GM12873 (cell line): ENCODE measurements around the gene AGBL4.

ENCODE experiments used
- TF ChIP-seq, protein P1 (sequence below): IDR thresholded peaks from 2 replicates; pipeline ENCODE4 v1.5.1; 2012; ENCODE audit warnings: low read depth, mild to moderate bottlenecking, moderate library complexity, low read length, control low read depth; ENCODE audit not compliant: insufficient read depth; ENCODE audit errors: missing control alignments

Gene AGBL4

DNA sequence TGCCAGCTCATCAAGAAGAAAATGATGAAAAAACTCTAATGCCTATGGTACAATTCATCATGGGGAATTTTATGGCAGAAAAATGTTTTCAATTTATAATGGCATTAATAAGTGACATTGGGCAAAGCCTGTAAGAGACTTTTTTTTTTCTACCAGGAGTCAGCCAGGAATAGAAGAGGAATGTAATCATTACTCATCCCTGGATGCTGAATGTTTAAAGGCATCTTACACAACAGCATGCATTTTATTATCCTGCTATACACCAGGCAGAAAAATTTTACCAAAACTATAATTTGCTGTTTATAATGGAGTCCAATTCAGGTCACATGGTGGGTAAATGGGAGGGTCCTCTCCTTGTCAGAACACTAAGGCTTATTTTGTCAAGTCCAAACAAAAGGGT, 1057.2 kb downstream of the AGBL4 start:
- TF ChIP-seq, protein P1, sequence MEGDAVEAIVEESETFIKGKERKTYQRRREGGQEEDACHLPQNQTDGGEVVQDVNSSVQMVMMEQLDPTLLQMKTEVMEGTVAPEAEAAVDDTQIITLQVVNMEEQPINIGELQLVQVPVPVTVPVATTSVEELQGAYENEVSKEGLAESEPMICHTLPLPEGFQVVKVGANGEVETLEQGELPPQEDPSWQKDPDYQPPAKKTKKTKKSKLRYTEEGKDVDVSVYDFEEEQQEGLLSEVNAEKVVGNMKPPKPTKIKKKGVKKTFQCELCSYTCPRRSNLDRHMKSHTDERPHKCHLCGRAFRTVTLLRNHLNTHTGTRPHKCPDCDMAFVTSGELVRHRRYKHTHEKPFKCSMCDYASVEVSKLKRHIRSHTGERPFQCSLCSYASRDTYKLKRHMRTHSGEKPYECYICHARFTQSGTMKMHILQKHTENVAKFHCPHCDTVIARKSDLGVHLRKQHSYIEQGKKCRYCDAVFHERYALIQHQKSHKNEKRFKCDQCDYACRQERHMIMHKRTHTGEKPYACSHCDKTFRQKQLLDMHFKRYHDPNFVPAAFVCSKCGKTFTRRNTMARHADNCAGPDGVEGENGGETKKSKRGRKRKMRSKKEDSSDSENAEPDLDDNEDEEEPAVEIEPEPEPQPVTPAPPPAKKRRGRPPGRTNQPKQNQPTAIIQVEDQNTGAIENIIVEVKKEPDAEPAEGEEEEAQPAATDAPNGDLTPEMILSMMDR: no peak

DNA sequence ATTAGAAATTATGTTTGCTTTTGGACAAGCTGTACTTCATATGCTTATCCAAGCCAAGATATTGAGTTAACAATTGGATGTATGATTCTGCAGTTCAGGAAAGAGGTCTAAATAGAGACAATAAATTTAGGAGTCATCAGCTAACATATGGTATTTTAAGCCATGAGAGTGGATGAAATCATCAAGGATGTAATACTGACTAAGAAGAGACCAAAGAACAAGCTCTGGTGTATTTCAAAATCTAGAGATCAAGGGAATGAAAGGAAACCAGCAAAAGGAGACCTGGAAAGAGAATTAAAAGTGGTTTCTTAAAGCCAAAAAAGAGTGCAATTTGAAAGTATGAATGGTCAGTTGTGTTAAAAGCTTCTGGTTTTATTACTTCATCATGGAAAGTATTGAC, 1063.4 kb downstream of the AGBL4 start:
- TF ChIP-seq, protein P1: no peak

DNA sequence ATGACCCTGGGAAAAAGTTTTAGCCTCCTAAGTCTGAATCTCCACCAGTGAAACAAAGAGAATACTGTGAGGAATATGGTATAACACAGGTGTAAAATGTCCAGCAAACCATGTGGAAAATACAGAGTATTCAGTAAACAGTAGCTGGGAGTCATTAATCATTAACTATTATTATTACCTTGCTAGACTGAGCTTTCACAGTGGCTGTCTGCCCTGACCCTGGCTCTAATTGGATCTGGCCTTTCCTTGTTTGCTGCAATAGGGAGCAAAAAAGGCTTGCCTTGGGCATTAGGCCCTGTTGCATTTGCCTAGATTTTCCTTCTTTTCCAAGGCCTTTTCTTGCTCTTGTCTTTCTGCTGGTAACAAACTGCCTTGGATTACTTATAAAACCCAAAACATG, 1068.0 kb downstream of the AGBL4 start:
- TF ChIP-seq, protein P1: no peak

DNA sequence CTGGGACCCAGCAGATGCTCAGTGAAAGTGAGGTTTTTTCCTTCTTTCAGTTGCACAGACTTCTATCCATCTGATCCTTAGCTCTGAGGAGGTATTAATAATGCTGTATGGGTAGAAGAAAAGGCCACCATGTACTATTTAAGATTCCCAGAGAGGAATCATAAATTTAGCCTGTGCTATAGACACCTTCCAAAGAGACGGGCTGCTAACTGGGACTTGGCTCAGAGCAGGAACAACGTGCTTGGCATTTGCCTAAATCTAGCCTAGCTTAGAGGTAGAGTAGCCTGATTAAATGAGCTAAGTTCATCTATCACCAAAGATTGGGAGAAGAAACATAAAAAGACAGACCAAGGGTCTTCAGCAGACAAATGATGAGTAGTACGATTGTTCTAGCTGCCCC, 1070.1 kb downstream of the AGBL4 start:
- TF ChIP-seq, protein P1: no peak

DNA sequence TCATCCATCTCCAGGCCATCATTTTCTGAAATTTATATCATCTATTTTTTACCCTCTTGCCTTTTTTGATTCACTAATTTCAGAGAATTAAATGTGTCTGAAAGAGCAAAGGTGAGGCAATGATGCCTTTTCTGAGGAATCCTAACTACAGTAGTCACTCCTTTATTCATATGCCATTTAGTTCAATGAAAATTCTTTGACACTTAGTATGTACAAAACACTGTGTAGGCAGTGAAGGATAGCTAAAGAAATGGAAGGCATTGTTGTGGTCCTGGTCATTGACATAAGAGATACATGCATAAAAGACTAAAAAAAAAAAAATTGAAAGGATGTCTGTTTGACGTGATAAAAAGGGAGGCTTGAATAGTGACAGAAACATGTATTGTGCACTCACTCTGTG, 1075.2 kb downstream of the AGBL4 start:
- TF ChIP-seq, protein P1: no peak

DNA sequence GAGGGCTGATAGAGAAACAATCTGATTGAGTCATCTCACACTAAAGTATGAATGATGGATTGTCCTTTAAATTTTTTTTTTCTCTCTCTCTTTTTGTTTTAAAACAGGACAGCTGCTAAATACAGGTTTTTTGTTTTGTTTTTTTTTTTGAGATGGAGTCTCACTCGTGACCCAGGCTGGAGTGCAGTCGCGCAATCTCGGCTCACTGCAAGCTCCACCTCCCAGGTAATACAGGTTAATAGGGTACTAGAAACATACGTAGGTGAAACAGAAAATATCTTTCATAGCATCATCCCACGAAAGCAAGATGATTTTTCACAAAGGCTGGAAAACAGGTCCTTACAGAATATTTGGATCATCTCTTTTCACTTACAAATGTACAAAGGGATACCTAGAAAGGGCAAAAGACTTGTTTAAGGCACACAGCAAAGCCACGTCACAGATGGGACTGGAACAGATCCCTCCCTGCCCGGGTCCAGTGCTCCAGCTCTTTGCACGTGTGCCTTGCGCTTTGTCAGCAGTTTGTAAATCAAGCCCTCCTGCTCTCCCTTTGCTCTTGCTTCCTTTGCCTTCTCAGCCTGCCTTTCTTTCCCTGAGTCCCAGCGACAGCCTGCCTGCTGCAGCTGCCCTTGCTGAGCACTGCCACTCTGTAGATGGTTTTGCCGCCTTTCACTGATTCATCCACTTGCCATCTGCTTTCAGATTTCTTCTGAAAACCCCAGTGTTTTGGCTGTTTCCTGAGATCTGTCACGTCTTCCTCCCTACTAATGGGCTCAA, 1075.8 kb downstream of the AGBL4 start:
- TF ChIP-seq, protein P1: no peak

DNA sequence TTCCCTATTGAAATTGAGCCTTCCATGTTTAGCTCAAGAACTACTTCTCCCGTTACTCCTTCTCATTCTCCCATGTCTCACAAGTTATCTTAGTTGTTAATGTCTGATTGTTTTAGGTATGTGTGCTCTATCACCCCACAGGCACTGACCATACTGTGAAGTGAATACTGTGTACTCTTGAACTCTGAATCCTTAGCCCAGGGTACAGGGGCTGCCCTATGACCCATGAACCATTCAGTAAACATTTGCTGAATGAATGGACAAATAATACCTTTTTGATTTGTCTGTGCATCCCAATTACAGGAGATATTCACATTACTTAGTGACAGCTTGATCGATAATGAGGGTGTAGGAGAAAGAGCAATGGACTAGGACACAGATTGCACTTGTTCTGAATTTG, 1077.7 kb downstream of the AGBL4 start:
- TF ChIP-seq, protein P1: no peak
